ENCODE results near the gene SNRPD1. TPM values are rescaled to one million over a fixed set of nuclear protein-coding genes. Genes with fewer than 3 reads are reported as not detected.

SNRPD1 gene
- total and polyA plus RNA-seq, 9 of the 15 experiments (the other 6 are each of a cell fraction or from before 2014, with no cell fraction given) = 186 to 1,063 (median 313) TPM

DNA sequence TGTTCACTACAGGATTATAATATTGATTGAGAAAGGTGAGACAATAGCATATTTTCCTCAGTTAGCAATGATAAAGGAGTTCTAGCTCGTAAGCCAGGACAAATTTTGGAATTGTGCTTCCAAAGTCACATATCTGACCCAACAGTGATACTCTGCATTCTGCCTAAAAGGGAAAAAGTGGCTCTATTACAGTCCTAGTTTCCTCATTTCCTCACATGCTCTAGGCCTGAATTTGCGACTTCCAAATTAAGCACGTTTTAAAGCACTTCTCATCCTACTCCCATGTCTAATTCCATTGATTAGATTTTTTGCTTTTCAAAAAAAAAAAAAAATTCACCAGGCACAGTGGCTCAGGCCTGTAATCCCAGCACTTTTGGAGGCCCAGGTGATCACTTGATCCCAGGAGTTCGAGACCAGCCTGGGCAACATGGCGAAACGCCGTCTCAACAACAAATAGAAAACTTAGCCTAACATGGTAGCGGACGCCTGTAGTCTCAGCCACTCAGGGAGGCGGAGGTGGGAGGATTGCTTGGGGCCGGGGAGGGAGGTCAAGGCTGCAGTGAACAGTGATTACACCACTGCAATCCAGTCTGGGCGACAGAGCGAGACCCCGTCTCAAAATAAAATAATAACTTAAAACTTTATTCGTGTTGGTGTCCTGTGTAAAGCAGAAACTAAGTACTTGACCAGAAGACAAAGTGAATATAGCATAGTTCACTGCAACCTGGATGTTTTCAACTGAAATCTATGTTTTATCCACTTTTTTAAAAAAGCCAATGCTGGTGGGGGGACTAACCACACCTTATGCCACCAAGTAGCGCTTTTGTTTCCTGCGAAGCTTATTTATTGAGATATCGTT is 13.2 kb upstream of the SNRPD1 start (continued):
- TF ChIP-seq, protein P1, sequence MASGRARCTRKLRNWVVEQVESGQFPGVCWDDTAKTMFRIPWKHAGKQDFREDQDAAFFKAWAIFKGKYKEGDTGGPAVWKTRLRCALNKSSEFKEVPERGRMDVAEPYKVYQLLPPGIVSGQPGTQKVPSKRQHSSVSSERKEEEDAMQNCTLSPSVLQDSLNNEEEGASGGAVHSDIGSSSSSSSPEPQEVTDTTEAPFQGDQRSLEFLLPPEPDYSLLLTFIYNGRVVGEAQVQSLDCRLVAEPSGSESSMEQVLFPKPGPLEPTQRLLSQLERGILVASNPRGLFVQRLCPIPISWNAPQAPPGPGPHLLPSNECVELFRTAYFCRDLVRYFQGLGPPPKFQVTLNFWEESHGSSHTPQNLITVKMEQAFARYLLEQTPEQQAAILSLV (tag; IDR thresholded peaks at IDR 0.05) = no peak
- TF ChIP-seq THRA (IDR thresholded peaks at IDR 0.05) (no peak), ADNP (tag; IDR thresholded peaks at IDR 0.05) (no peak), YY1 (IDR thresholded peaks at IDR 0.05; ENCODE audit: borderline replicate concordance in 1 of 3, control insufficient read depth in 1 of 3, extremely low read depth in 1 of 3, insufficient read depth in 3 of 3, insufficient read length in 1 of 3, insufficient replicate concordance in 2 of 3, low read depth in 1 of 3, low read length in 2 of 3) (peak; percentile 10 to 82 (median 49)), KDM2B (CRISPR knock-in tag; IDR thresholded peaks at IDR 0.05) (no peak), SAFB2 (IDR thresholded peaks at IDR 0.05; ENCODE audit: borderline replicate concordance, low read depth, low read length, severe bottlenecking) (no peak), PRPF4 (IDR thresholded peaks at IDR 0.05; ENCODE audit: insufficient read depth, low read depth, low read length, poor library complexity, severe bottlenecking) (no peak), ZNF764 (CRISPR knock-in tag; IDR thresholded peaks at IDR 0.05; ENCODE audit: low read depth) (no peak), E2F3 (CRISPR knock-in tag; IDR thresholded peaks at IDR 0.05) (no peak), PHF8 (IDR thresholded peaks at IDR 0.05; ENCODE audit: borderline replicate concordance, low read length) (0 out of 2 replicates have a peak, but pooled peaks have one; percentile 16), ZNF175 (CRISPR knock-in tag; IDR thresholded peaks at IDR 0.05; ENCODE audit: low read depth) (no peak)
- TF ChIP-seq, protein P2, sequence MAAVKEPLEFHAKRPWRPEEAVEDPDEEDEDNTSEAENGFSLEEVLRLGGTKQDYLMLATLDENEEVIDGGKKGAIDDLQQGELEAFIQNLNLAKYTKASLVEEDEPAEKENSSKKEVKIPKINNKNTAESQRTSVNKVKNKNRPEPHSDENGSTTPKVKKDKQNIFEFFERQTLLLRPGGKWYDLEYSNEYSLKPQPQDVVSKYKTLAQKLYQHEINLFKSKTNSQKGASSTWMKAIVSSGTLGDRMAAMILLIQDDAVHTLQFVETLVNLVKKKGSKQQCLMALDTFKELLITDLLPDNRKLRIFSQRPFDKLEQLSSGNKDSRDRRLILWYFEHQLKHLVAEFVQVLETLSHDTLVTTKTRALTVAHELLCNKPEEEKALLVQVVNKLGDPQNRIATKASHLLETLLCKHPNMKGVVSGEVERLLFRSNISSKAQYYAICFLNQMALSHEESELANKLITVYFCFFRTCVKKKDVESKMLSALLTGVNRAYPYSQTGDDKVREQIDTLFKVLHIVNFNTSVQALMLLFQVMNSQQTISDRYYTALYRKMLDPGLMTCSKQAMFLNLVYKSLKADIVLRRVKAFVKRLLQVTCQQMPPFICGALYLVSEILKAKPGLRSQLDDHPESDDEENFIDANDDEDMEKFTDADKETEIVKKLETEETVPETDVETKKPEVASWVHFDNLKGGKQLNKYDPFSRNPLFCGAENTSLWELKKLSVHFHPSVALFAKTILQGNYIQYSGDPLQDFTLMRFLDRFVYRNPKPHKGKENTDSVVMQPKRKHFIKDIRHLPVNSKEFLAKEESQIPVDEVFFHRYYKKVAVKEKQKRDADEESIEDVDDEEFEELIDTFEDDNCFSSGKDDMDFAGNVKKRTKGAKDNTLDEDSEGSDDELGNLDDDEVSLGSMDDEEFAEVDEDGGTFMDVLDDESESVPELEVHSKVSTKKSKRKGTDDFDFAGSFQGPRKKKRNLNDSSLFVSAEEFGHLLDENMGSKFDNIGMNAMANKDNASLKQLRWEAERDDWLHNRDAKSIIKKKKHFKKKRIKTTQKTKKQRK (IDR thresholded peaks at IDR 0.05; ENCODE audit: borderline replicate concordance, low read depth, low read length) = no peak
- TF ChIP-seq, protein P3, sequence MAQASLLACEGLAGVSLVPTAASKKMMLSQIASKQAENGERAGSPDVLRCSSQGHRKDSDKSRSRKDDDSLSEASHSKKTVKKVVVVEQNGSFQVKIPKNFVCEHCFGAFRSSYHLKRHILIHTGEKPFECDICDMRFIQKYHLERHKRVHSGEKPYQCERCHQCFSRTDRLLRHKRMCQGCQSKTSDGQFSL (CRISPR knock-in tag; IDR thresholded peaks at IDR 0.05) = no peak
- TF ChIP-seq, protein P3 (tag; IDR thresholded peaks at IDR 0.05) = no peak

All from K562 (cell line).